HepG2 (cell line): ENCODE measurements around the gene ZC3H7B. TPM values are rescaled to one million over a fixed set of nuclear protein-coding genes. Genes with fewer than 3 reads are reported as not detected.

ENCODE experiments used
- CEBPG ChIP-seq: IDR thresholded peaks from 2 replicates; pipeline ENCODE4 v1.6.1; 2016
- FOXK2 ChIP-seq: fragments of 450-650 bp; IDR thresholded peaks from 2 replicates; pipeline ENCODE4 v1.6.1; 2016
- KLF6 ChIP-seq: IDR thresholded peaks from 2 replicates; pipeline ENCODE4 v1.8.0; 2016; ENCODE audit warnings: missing biosample characterization, missing genetic modification reagents
- MLLT10 ChIP-seq: sonication (generic); formaldehyde crosslinking; IDR thresholded peaks from 2 replicates; pipeline ENCODE4 v1.4.0; 2020; ENCODE audit warnings: missing genetic modification reagents
- MTA1 ChIP-seq: sonication (generic); formaldehyde crosslinking; IDR thresholded peaks from 2 replicates; pipeline ENCODE4 v1.4.0; 2020; ENCODE audit warnings: missing genetic modification reagents, mild to moderate bottlenecking, borderline replicate concordance
- NCOR1 ChIP-seq: fragments of 200-600 bp; sonication (generic); IDR thresholded peaks from 2 replicates; pipeline ENCODE4 v1.7.0; 2017; ENCODE audit warnings: antibody characterized with exemption, low read length, borderline replicate concordance
- NR1H2 ChIP-seq: sonication (generic); formaldehyde crosslinking; IDR thresholded peaks from 2 replicates; pipeline ENCODE4 v1.8.1; 2022; ENCODE audit warnings: low read depth, missing genetic modification reagents, borderline replicate concordance
- RXRB ChIP-seq: IDR thresholded peaks from 2 replicates; pipeline ENCODE4 v1.6.1; 2016; ENCODE audit warnings: borderline replicate concordance, missing genetic modification reagents, missing compliant biosample characterization
- XRCC5 ChIP-seq: fragments of 200-400 bp; formaldehyde crosslinking; optimal IDR thresholded peaks from 2 replicates; pipeline ENCODE3; 2017; ENCODE audit warnings: mild to moderate bottlenecking, low read length
- ZBTB1 ChIP-seq: sonication (generic); formaldehyde crosslinking; IDR thresholded peaks from 2 replicates; pipeline ENCODE4 v1.4.0; 2020; ENCODE audit warnings: missing genetic modification reagents, borderline replicate concordance
- ZNF160 ChIP-seq: sonication (generic); formaldehyde crosslinking; IDR thresholded peaks from 2 replicates; pipeline ENCODE4 v1.8.0; 2022; ENCODE audit warnings: mild to moderate bottlenecking, inconsistent platforms, missing genetic modification reagents
- ZNF547 ChIP-seq: sonication (generic); formaldehyde crosslinking; IDR thresholded peaks from 2 replicates; pipeline ENCODE4 v1.5.1; 2020; ENCODE audit warnings: mild to moderate bottlenecking, missing genetic modification reagents
- ZNF549 ChIP-seq: sonication (generic); formaldehyde crosslinking; IDR thresholded peaks from 2 replicates; pipeline ENCODE4 v1.5.0; 2020; ENCODE audit warnings: missing genetic modification reagents
- ZNF619 ChIP-seq: sonication (generic); formaldehyde crosslinking; IDR thresholded peaks from 2 replicates; pipeline ENCODE4 v1.4.0; 2020; ENCODE audit warnings: mild to moderate bottlenecking, missing genetic modification reagents
- polyA plus RNA-seq, 8 experiments: library from polyadenylated mRNA; depleted of rRNA in 3 of 8; stranded (reverse) in 7 of 8; unstranded in 1 of 8; fragments of >200 nt; fragmentation: Illumina TruSeq in 4 of 8; extraction: Trizol in 4 of 8; gene quantifications; 2 replicates each; pipeline versions ENCODE4 v1.2.1 to v1.2.3, GENCODE V29; 2011 to 2016; ENCODE audit warnings: low read depth in 4 of 8, missing spikeins in 1 of 8, mixed read lengths in 1 of 8; ENCODE audit not compliant: insufficient read depth in 1 of 8
- total RNA-seq, 5 experiments: library from RNA; depleted of rRNA; stranded (reverse); fragments of >200 nt; fragmentation: Illumina TruSeq; extraction: Trizol; gene quantifications; 2 replicates each; pipeline ENCODE4 v1.2.3, GENCODE V29; 2016; ENCODE audit warnings: low read depth in 1 of 5
- TF ChIP-seq, protein P1 (sequence below): sonication (generic); formaldehyde crosslinking; IDR thresholded peaks from 2 replicates; pipeline ENCODE4 v1.5.1; 2020; ENCODE audit warnings: mild to moderate bottlenecking, missing genetic modification reagents, borderline replicate concordance
- TF ChIP-seq, protein P2 (sequence below), 2 experiments: fragments of 450-650 bp in 1 of 2; sonication (generic) in 1 of 2; formaldehyde crosslinking in 1 of 2; IDR thresholded peaks; 2 replicates each; pipeline versions ENCODE4 v1.6.1 to v1.8.0; 2016 to 2022; ENCODE audit warnings: antibody characterized with exemption in 1 of 2, mild to moderate bottlenecking in 1 of 2, missing genetic modification reagents in 1 of 2

Gene ZC3H7B
- total and polyA plus RNA-seq, 2 of the 13 experiments (the other 11 are each of a cell fraction or from before 2014, with no cell fraction given), result 26.4 to 37.2 TPM

DNA sequence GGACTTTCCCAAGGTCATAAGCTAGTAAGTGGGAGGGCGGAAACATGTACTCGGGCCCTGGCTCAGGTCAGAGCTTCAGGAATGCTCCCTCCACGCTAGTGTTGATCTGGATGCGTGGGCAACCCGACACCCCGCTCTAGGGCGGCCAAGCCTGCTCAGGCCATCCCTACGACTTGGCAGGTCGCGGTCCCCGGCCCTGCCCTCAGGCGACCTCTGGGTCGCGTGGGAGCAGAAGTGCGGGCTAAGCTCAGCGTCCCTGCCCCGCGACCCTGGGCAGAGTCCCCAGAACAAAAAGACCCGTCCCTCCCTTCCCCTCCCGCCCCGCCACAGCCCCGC lies 79.6 kb downstream of the ZC3H7B start (continued):
- TF ChIP-seq, protein P1, sequence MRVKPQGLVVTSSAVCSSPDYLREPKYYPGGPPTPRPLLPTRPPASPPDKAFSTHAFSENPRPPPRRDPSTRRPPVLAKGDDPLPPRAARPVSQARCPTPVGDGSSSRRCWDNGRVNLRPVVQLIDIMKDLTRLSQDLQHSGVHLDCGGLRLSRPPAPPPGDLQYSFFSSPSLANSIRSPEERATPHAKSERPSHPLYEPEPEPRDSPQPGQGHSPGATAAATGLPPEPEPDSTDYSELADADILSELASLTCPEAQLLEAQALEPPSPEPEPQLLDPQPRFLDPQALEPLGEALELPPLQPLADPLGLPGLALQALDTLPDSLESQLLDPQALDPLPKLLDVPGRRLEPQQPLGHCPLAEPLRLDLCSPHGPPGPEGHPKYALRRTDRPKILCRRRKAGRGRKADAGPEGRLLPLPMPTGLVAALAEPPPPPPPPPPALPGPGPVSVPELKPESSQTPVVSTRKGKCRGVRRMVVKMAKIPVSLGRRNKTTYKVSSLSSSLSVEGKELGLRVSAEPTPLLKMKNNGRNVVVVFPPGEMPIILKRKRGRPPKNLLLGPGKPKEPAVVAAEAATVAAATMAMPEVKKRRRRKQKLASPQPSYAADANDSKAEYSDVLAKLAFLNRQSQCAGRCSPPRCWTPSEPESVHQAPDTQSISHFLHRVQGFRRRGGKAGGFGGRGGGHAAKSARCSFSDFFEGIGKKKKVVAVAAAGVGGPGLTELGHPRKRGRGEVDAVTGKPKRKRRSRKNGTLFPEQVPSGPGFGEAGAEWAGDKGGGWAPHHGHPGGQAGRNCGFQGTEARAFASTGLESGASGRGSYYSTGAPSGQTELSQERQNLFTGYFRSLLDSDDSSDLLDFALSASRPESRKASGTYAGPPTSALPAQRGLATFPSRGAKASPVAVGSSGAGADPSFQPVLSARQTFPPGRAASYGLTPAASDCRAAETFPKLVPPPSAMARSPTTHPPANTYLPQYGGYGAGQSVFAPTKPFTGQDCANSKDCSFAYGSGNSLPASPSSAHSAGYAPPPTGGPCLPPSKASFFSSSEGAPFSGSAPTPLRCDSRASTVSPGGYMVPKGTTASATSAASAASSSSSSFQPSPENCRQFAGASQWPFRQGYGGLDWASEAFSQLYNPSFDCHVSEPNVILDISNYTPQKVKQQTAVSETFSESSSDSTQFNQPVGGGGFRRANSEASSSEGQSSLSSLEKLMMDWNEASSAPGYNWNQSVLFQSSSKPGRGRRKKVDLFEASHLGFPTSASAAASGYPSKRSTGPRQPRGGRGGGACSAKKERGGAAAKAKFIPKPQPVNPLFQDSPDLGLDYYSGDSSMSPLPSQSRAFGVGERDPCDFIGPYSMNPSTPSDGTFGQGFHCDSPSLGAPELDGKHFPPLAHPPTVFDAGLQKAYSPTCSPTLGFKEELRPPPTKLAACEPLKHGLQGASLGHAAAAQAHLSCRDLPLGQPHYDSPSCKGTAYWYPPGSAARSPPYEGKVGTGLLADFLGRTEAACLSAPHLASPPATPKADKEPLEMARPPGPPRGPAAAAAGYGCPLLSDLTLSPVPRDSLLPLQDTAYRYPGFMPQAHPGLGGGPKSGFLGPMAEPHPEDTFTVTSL, result no peak
- TF ChIP-seq FOXK2, result no peak
- no peak for TF ChIP-seq NR1H2
- no peak for TF ChIP-seq ZNF549 (CRISPR knock-in tag)
- TF ChIP-seq ZNF619 (CRISPR knock-in tag), result 0 out of 2 replicates have a peak, but pooled peaks have one; percentile 52
- TF ChIP-seq CEBPG (CRISPR knock-in tag), result no peak; the same call in none of the 2 replicates
- TF ChIP-seq XRCC5, result no peak
- peak; percentile 64; the same call in 1 of the 2 replicates for TF ChIP-seq MTA1
- TF ChIP-seq MLLT10, result no peak
- TF ChIP-seq KLF6, result peak; percentile 16
- peak; percentile 68 for TF ChIP-seq RXRB (CRISPR knock-in tag)
- no peak for TF ChIP-seq NCOR1
- TF ChIP-seq ZNF160 (CRISPR knock-in tag), result no peak
- TF ChIP-seq, protein P2, sequence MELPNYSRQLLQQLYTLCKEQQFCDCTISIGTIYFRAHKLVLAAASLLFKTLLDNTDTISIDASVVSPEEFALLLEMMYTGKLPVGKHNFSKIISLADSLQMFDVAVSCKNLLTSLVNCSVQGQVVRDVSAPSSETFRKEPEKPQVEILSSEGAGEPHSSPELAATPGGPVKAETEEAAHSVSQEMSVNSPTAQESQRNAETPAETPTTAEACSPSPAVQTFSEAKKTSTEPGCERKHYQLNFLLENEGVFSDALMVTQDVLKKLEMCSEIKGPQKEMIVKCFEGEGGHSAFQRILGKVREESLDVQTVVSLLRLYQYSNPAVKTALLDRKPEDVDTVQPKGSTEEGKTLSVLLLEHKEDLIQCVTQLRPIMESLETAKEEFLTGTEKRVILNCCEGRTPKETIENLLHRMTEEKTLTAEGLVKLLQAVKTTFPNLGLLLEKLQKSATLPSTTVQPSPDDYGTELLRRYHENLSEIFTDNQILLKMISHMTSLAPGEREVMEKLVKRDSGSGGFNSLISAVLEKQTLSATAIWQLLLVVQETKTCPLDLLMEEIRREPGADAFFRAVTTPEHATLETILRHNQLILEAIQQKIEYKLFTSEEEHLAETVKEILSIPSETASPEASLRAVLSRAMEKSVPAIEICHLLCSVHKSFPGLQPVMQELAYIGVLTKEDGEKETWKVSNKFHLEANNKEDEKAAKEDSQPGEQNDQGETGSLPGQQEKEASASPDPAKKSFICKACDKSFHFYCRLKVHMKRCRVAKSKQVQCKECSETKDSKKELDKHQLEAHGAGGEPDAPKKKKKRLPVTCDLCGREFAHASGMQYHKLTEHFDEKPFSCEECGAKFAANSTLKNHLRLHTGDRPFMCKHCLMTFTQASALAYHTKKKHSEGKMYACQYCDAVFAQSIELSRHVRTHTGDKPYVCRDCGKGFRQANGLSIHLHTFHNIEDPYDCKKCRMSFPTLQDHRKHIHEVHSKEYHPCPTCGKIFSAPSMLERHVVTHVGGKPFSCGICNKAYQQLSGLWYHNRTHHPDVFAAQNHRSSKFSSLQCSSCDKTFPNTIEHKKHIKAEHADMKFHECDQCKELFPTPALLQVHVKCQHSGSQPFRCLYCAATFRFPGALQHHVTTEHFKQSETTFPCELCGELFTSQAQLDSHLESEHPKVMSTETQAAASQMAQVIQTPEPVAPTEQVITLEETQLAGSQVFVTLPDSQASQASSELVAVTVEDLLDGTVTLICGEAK (IDR thresholded peaks at IDR 0.05), result no peak
- TF ChIP-seq, protein P2 (CRISPR knock-in tag; IDR thresholded peaks at IDR 0.05), result peak; percentile 68
- peak; percentile 86; the same call in 1 of the 2 replicates for TF ChIP-seq ZBTB1
- TF ChIP-seq ZNF547 (CRISPR knock-in tag), result peak; percentile 16; the same call in 1 of the 2 replicates
